Measurements from ENCODE around the gene METTL14.

DNA sequence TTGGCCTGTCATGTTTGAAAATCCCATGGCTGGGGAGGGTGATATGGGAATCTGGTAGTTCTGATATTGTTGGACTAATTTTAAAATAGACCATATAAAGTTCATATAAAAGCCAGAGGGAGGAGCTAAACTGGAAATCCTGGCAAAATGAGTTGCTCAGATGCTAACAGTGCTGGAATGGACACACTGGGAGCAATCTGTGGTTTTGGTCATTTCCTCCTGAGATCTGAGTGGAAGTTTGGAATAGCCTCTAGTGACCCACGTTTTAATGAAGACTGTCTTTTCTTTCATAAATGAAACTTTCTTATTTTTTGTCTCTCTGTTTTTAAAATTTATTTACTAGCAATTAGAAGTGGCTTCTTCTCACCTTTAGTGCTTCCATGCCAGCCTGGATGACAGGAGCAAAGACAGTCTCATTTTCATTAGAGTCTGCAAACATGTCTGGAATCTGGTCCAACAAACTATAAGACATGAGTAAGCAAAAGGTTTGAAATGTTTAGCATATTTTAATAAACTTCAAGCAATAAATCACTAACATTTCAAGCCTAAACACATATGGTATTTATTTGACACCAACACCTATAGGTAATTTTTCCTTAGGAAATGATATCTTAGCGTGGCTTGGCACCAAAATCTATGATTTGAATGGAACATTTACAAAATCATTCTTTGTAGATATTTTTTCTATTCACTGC, 66.6 kb downstream of the METTL14 start:
- TF ChIP-seq CBX3 (IDR thresholded peaks at IDR 0.05; ENCODE audit: low read depth), result no peak
- no peak for TF ChIP-seq SIN3A (IDR thresholded peaks at IDR 0.05; ENCODE audit: low read depth)
- no peak for TF ChIP-seq ZNF274 (IDR thresholded peaks at IDR 0.05; ENCODE audit: low read depth, low read length)
- no peak for TF ChIP-seq EGR1 (IDR thresholded peaks at IDR 0.05; ENCODE audit: low read depth)
- TF ChIP-seq, protein P1, sequence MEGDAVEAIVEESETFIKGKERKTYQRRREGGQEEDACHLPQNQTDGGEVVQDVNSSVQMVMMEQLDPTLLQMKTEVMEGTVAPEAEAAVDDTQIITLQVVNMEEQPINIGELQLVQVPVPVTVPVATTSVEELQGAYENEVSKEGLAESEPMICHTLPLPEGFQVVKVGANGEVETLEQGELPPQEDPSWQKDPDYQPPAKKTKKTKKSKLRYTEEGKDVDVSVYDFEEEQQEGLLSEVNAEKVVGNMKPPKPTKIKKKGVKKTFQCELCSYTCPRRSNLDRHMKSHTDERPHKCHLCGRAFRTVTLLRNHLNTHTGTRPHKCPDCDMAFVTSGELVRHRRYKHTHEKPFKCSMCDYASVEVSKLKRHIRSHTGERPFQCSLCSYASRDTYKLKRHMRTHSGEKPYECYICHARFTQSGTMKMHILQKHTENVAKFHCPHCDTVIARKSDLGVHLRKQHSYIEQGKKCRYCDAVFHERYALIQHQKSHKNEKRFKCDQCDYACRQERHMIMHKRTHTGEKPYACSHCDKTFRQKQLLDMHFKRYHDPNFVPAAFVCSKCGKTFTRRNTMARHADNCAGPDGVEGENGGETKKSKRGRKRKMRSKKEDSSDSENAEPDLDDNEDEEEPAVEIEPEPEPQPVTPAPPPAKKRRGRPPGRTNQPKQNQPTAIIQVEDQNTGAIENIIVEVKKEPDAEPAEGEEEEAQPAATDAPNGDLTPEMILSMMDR (IDR thresholded peaks at IDR 0.05 in 2 of 3, conservative IDR thresholded peaks at IDR 0.05 in 1 of 3; ENCODE audit: borderline replicate concordance in 1 of 3, insufficient read depth in 1 of 3, low read depth in 2 of 3, low read length in 2 of 3), result no peak
- TF ChIP-seq, protein P2, sequence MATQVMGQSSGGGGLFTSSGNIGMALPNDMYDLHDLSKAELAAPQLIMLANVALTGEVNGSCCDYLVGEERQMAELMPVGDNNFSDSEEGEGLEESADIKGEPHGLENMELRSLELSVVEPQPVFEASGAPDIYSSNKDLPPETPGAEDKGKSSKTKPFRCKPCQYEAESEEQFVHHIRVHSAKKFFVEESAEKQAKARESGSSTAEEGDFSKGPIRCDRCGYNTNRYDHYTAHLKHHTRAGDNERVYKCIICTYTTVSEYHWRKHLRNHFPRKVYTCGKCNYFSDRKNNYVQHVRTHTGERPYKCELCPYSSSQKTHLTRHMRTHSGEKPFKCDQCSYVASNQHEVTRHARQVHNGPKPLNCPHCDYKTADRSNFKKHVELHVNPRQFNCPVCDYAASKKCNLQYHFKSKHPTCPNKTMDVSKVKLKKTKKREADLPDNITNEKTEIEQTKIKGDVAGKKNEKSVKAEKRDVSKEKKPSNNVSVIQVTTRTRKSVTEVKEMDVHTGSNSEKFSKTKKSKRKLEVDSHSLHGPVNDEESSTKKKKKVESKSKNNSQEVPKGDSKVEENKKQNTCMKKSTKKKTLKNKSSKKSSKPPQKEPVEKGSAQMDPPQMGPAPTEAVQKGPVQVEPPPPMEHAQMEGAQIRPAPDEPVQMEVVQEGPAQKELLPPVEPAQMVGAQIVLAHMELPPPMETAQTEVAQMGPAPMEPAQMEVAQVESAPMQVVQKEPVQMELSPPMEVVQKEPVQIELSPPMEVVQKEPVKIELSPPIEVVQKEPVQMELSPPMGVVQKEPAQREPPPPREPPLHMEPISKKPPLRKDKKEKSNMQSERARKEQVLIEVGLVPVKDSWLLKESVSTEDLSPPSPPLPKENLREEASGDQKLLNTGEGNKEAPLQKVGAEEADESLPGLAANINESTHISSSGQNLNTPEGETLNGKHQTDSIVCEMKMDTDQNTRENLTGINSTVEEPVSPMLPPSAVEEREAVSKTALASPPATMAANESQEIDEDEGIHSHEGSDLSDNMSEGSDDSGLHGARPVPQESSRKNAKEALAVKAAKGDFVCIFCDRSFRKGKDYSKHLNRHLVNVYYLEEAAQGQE (IDR thresholded peaks at IDR 0.05; ENCODE audit: low read depth), result no peak
- no peak for TF ChIP-seq SRF (IDR thresholded peaks at IDR 0.05; ENCODE audit: low read depth)
- no peak for TF ChIP-seq YY1 (IDR thresholded peaks at IDR 0.05; ENCODE audit: extremely low read depth, insufficient replicate concordance, low read depth, low read length)
- no peak for TF ChIP-seq POLR2AphosphoS5 (IDR thresholded peaks at IDR 0.05; ENCODE audit: low read depth, low read length)
- no peak for TF ChIP-seq ZFX (IDR thresholded peaks at IDR 0.05)

All from HCT116 (cell line).